A549 (cell line): ENCODE data around the gene TES. TPM values are rescaled to one million over a fixed set of nuclear protein-coding genes. Genes with fewer than 3 reads are reported as not detected.

Experiments used
- ATAC-seq, 2 experiments: fragments of 200-7000 bp in 1 of 2; fragments of >200 bp in 1 of 2; cut with Nextera tagmentation in 1 of 2; cut with Tn5 transposase in 1 of 2; 3 replicates each; pipeline versions ENCODE4 v1.8.0 to v1.9.1; 2018 to 2020; ENCODE audit warnings: mild to moderate bottlenecking in 1 of 2, moderate library complexity in 1 of 2
- CTCF ChIA-PET: fragments of 300-600 bp; sonication (Branson Sonifier 250); formaldehyde crosslinking; extraction: SDS; loops from one replicate; lab custom pipeline; 2021; ENCODE audit warnings: antibody characterized with exemption, inconsistent platforms; lab: Yijun Ruan, JAX
- POLR2A ChIA-PET: fragments of 350-600 bp; formaldehyde crosslinking; extraction: SDS; loops from one replicate; lab custom pipeline; 2021; ENCODE audit warnings: antibody characterized with exemption, inconsistent platforms; lab: Yijun Ruan, JAX
- DNase-seq, 2 experiments: peaks; one replicate each; pipeline versions ENCODE4 v3.0.0 to v3.0.0-alpha.2; 2011 to 2016; ENCODE audit warnings: low read depth in 1 of 2, low spot score in 1 of 2
- FAIRE-seq: peaks from 2 replicates; lab custom pipeline; 2011; peaks lifted over from hg19 to GRCh38; lab: Jason Lieb, UNC
- H3K27ac ChIP-seq, 2 experiments: fragments of >200 bp; sonication (Bioruptor Twin); formaldehyde crosslinking; 3 replicates each; pipeline ENCODE4 v1.5.1; 2016 to 2017
- H3K4me1 ChIP-seq: fragments of >200 bp; sonication (Bioruptor Twin); formaldehyde crosslinking; 3 replicates; pipeline ENCODE4 v1.6.1; 2016
- H3K4me2 ChIP-seq: fragments of >200 bp; sonication (Bioruptor Twin); formaldehyde crosslinking; 3 replicates; pipeline ENCODE4 v1.6.1; 2016
- H3K4me3 ChIP-seq: fragments of >200 bp; sonication (Bioruptor Twin); formaldehyde crosslinking; 3 replicates; pipeline ENCODE4 v1.5.1; 2016
- H3K9me3 ChIP-seq: fragments of >200 bp; sonication (Bioruptor Twin); formaldehyde crosslinking; 3 replicates; pipeline ENCODE4 v1.6.1; 2016
- ATOH8 ChIP-seq: fragments of 250-450 bp; sonication (Bioruptor Pico); IDR thresholded peaks from 2 replicates; pipeline ENCODE4 v1.5.0; 2020; ENCODE audit warnings: low read depth, mild to moderate bottlenecking, moderate library complexity
- BCL3 ChIP-seq: fragments of >200 bp; sonication (Bioruptor Twin); formaldehyde crosslinking; IDR thresholded peaks from 3 replicates; pipeline ENCODE4 v1.6.1; 2016
- CTCF ChIP-seq: fragments of >200 bp; sonication (Bioruptor Twin); formaldehyde crosslinking; IDR thresholded peaks from 3 replicates; pipeline ENCODE4 v1.5.1; 2016
- EHMT2 ChIP-seq: fragments of 200-600 bp; sonication (generic); IDR thresholded peaks from 2 replicates; pipeline ENCODE4 v1.6.1; 2016; ENCODE audit warnings: antibody characterized with exemption, low read depth, mild to moderate bottlenecking, moderate library complexity
- ELK1 ChIP-seq: fragments of 150-350 bp; IDR thresholded peaks from 2 replicates; pipeline ENCODE4 v1.6.1; 2014; ENCODE audit warnings: low read depth, mild to moderate bottlenecking, low read length
- EP300 ChIP-seq, 2 experiments: fragments of >200 bp; sonication (Bioruptor Twin); formaldehyde crosslinking; IDR thresholded peaks; 2 replicates in 1 of 2; 3 replicates in 1 of 2; pipeline ENCODE4 v1.6.1; 2016 to 2017
- ESRRA ChIP-seq: fragments of 150-350 bp; IDR thresholded peaks from 2 replicates; pipeline ENCODE4 v1.6.1; 2014; ENCODE audit warnings: mild to moderate bottlenecking, low read length, borderline replicate concordance
- FOXS1 ChIP-seq: fragments of 250-450 bp; sonication (Bioruptor Pico); IDR thresholded peaks from 2 replicates; pipeline ENCODE4 v1.5.0; 2020; ENCODE audit warnings: mild to moderate bottlenecking, moderate library complexity
- HES2 ChIP-seq: fragments of >200 bp; sonication (Bioruptor Twin); formaldehyde crosslinking; IDR thresholded peaks from 2 replicates; pipeline ENCODE4 v1.6.1; 2016
- HMGXB4 ChIP-seq: fragments of 250-450 bp; sonication (Bioruptor Pico); IDR thresholded peaks from 2 replicates; pipeline ENCODE4 v1.5.0; 2021; ENCODE audit warnings: mild to moderate bottlenecking, moderate library complexity, borderline replicate concordance
- MAX ChIP-seq: IDR thresholded peaks from 2 replicates; pipeline ENCODE4 v1.6.1; 2012
- NPAS2 ChIP-seq: fragments of 250-450 bp; sonication (Bioruptor Pico); IDR thresholded peaks from 2 replicates; pipeline ENCODE4 v1.8.0; 2022; ENCODE audit warnings: mild to moderate bottlenecking, moderate library complexity, borderline replicate concordance
- NR3C1 ChIP-seq: fragments of >200 bp; sonication (Bioruptor Twin); formaldehyde crosslinking; IDR thresholded peaks from 3 replicates; pipeline ENCODE4 v1.6.1; 2017
- PBX3 ChIP-seq: IDR thresholded peaks from 2 replicates; pipeline ENCODE4 v1.6.1; 2012
- POLR2AphosphoS2 ChIP-seq: conservative IDR thresholded peaks from 2 replicates; pipeline ENCODE4 v1.6.1; 2012; ENCODE audit warnings: low read length, improper control_type of control experiment, inconsistent platforms
- RFX5 ChIP-seq: fragments of 450-650 bp; IDR thresholded peaks from 2 replicates; pipeline ENCODE4 v1.7.1; 2014; ENCODE audit warnings: antibody characterized with exemption, mild to moderate bottlenecking, moderate library complexity
- SMC3 ChIP-seq: fragments of >200 bp; sonication (Bioruptor Twin); formaldehyde crosslinking; IDR thresholded peaks from 3 replicates; pipeline ENCODE4 v1.6.1; 2018; ENCODE audit warnings: inconsistent platforms
- SREBF2 ChIP-seq: fragments of 450-650 bp; IDR thresholded peaks from 2 replicates; pipeline ENCODE4 v1.6.1; 2014; ENCODE audit warnings: mild to moderate bottlenecking, moderate library complexity
- USF2 ChIP-seq: fragments of 450-650 bp; IDR thresholded peaks from 2 replicates; pipeline ENCODE4 v1.6.1; 2014; ENCODE audit warnings: antibody characterized with exemption
- ZC3H11A ChIP-seq: fragments of 450-650 bp; IDR thresholded peaks from 2 replicates; pipeline ENCODE4 v1.6.1; 2014; ENCODE audit warnings: antibody characterized with exemption, mild to moderate bottlenecking
- ZSCAN20 ChIP-seq: fragments of 250-450 bp; sonication (Bioruptor Pico); IDR thresholded peaks from 2 replicates; pipeline ENCODE4 v1.8.0; 2022; ENCODE audit warnings: mild to moderate bottlenecking, moderate library complexity
- WGBS: methylation state at CpG from one replicate; pipeline ENCODE4 v1.1.6; 2017; ENCODE audit errors: missing lambda C conversion rate; 5-methylcytosine and 5-hydroxymethylcytosine counted together
- polyA plus RNA-seq, 4 experiments: library from polyadenylated mRNA; depleted of rRNA in 3 of 4; stranded (reverse); fragments of >200 nt; fragmentation: RNase III in 1 of 4; extraction: RNeasy Plus Mini Kit Qiagen cat#74134 plus additional on column Dnase treatment in 1 of 4; gene quantifications; 2 replicates in 3 of 4; 3 replicates in 1 of 4; pipeline ENCODE4 v1.2.3, GENCODE V29; 2011 to 2017

TES gene
- polyA plus RNA-seq, 2 of the 4 experiments (the other 2 are of a cell fraction), result 45.9 to 134 TPM

GRCh38 chr7:116225860-116226259 lies 15.5 kb downstream of the TES start:
- ATAC-seq (no peak), DNase-seq (no peak), FAIRE-seq (no peak)
- no peak overlapping the region for H3K27ac ChIP-seq
- H3K4me1 ChIP-seq, result peaks cover 72% of the 10 kb centered on the region
- H3K4me2 ChIP-seq, result no peak overlapping the region
- H3K9me3 ChIP-seq, result no peaks in the 10 kb centered on the region
- TF ChIP-seq CTCF (no peak), ZSCAN20 (CRISPR knock-in tag) (no peak), ESRRA (no peak), USF2 (no peak), FOXS1 (CRISPR knock-in tag) (no peak), SREBF2 (no peak)
- POLR2A ChIA-PET, result no interaction called here
- no peak overlapping the region for H3K4me3 ChIP-seq
- CTCF ChIA-PET, result interaction anchor here (0.9 to 2.1 kb wide), 3 partner anchors 10 to 52 kb away, joined by 3 to 15 read pairs (median 4); partner anchors contain the start of gene TES

- CTCF ChIA-PET, result interaction anchor here (0.6 to 2.1 kb wide), 3 partner anchors 10 to 1168 kb away, joined by 4 to 15 read pairs (median 4); no protein-coding TSS in a partner anchor
- POLR2A ChIA-PET, result no interaction called here
- no peak overlapping the region for H3K27ac ChIP-seq
- peaks cover 80% of the 10 kb centered on the region for H3K4me1 ChIP-seq
- no peaks in the 10 kb centered on the region for H3K9me3 ChIP-seq
- no peak for TF ChIP-seq SREBF2
- no peak for TF ChIP-seq NR3C1
- no peak for TF ChIP-seq MAX
- no peak for TF ChIP-seq HMGXB4
- TF ChIP-seq ELK1, result no peak
- no peak for TF ChIP-seq NPAS2 (CRISPR knock-in tag)
- TF ChIP-seq SMC3, result no peak
- TF ChIP-seq BCL3, result no peak
- TF ChIP-seq USF2, result no peak
- TF ChIP-seq RFX5, result no peak
- no peak for TF ChIP-seq ZC3H11A
- TF ChIP-seq POLR2AphosphoS2, result no peak
- no peak for TF ChIP-seq ATOH8 (CRISPR knock-in tag)
- TF ChIP-seq HES2, result no peak
- TF ChIP-seq EHMT2, result no peak
- no peak for TF ChIP-seq PBX3
- TF ChIP-seq EP300 (IDR thresholded peaks at IDR 0.05), result no peak
- TF ChIP-seq, all 56 proteins: peak for 0
- 91% methylated on average over 2 of the region's 2 CpGs for WGBS
- H3K4me3 ChIP-seq, result no peak overlapping the region
- DNase-seq (no peak), FAIRE-seq (peak; percentile 32), ATAC-seq (no peak)
- no peak overlapping the region for H3K4me2 ChIP-seq
Measured at GRCh38 chr7:116226664-116227063, 16.3 kb downstream of the TES start.
